Left renal cortex interstitium (tissue), 4 donors: Measurements from ENCODE around the gene CADM2. TPM values are rescaled to one million over a fixed set of nuclear protein-coding genes. Genes with fewer than 3 reads are reported as not detected.
"Not testable (repeated sequence)": the region's sequence is repeated elsewhere in the genome, so short reads cannot be mapped to it uniquely, and the experiment has no call there.

Experiments used
- DNase-seq, 4 donors: peaks; one replicate each; pipeline ENCODE4 v3.0.0-alpha.2; 2013; ENCODE audit warnings: low read depth in 4 of 4, low spot score in 2 of 4, missing footprints in 1 of 4
- polyA plus RNA-seq, 4 donors: library from polyadenylated mRNA; unstranded; fragments of 120-200 nt; gene quantifications; one replicate each; pipeline ENCODE4 v1.2.1, GENCODE V29; 2013; ENCODE audit not compliant: insufficient read length in 4 of 4

Gene CADM2
- polyA plus RNA-seq, 4 donors = 0.72 to 0.84 (median 0.81) TPM

DNA sequence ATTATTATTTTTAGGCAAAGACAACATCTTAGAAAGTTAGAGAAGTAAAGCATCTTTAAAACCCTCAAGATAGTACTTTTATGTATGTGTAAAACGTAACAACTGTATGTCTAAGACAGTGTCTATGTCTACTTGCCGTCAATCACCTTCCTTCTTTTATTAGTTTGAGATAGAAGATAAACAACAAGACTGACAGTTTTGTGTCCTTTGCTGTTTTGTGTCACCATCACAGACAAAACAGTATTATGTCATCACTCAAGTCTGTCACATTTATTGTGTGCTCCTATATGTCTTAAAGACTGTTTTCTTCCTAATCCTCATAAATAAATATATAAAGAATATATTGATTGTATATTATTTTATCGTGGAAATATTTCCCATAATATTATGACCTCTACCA lies 908.3 kb downstream of the CADM2 start:
- no peak for DNase-seq

DNA sequence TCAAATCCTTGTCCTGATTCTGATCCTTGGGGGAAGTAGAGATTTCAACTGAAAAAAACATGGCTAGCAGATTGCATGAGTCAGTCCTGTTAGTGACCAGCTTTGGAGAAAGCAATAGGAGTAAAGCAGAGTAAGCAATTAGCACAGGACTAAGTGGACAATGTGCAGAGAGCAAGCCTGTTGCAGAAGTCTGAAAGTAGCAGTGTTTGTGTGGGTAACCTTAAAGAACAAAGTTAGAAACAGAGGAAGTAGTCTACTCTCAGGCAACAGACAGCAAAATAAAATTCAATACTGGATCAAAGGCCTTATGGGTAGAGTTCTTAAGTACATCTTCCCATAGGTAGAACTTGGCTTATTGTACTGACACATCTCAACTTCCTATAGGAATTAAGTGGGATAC lies 916.8 kb downstream of the CADM2 start:
- DNase-seq = no peak

DNA sequence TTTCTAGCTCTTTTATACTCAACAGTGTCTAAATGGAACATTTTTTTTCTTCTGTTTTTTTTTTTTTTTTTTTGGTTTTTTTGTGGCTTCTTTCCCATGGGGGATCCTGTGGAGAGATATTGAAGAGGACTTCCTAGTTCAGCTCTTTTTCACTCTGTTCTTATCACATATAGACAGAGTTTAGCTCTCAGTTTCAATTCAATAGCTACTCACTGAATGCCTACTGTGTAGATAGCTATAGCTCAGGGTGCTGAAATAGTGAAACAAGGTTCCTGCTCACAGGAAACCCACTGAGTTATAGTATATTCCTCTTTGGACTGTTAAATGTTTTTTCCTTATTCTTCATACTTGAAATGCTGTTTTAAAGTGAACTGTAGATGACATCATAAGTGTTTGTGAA lies 918.8 kb downstream of the CADM2 start:
- DNase-seq = no peak

DNA sequence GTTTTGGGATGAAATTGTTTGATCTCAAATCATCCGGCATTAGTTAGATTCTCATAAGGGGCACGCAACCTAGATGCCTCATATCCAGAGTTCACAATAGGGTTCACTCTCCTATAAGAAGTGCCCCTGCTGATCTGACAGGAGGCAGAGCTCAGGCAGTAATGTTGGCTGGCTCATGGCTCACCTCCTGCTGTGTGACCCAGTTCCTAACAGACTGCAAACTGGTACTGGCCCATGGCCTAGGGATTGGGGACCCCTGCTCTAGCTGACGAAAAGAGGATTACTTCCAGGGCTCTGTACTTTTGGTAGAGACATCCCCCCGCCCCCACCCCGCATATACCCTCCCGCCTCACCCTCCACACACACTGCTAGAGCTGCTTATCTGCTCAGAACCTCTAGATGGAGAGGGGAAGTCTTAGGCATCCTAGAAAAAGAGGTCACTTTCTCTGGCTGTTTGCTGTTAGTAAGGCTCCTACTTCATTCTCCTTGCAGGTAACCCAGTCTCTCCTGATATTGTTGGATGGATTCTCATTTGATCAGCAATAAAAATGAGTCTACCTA lies 923.1 kb downstream of the CADM2 start:
- no peak for DNase-seq

DNA sequence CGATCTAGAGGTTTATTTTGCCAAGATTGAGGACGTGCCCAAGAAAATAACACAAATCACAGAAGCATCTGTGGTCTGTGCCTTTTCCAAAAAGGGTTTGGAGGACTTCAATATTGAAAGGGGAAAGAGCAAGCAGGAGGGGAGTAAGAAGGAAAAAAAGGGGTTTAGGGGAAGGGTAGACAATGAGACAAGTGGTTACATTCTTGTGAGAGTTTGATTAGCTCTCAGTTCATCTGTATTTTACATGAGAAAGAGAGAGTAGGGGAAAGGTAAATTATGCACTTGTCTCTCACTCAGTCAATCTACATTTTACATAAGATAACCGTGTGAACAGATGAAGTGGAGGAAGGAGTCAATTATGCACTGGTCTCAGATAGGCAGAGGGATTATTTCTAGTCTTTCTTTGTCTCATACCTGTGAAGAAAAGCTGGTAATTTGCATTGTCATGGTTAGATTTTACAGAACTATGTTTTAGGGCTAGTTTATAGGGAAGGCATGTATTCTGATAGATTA lies 931.3 kb downstream of the CADM2 start:
- no peak for DNase-seq

DNA sequence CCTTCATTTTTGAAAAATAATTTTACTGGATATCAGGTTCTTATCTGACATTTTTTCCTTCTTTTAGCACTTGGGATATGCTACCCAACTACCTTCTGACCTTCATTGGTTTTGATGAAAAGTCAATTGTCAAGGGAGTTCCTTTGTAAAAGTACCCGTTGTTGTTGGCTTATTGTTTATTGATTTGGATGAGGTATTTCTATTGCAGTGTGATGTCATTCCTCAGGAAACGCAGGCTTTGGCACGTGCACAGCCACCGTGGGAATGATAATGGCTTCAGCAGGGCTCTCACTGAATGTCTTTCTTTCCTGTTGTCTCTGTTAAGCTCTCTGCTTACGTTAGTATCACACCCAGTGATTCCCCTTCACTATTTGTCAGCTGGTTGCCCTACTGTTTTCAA lies 944.6 kb downstream of the CADM2 start:
- no peak for DNase-seq

DNA sequence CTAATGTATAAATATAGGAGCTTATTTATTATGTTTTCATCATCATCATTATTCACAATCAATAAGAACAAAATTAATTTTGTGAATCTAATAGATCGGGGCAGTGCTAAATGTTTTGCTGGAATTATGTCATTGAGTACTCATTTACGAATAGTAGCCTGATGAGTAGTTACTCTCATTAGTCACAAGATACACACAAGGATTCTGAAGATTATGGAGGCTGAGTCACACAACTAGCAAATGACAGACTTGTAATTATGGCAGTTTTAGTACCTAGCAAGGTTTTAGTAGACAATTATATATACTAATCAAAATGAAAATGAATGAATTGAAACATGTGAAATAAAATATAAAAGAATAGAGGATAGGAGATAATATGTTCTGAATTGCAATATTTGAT lies 954.2 kb downstream of the CADM2 start:
- no peak for DNase-seq

DNA sequence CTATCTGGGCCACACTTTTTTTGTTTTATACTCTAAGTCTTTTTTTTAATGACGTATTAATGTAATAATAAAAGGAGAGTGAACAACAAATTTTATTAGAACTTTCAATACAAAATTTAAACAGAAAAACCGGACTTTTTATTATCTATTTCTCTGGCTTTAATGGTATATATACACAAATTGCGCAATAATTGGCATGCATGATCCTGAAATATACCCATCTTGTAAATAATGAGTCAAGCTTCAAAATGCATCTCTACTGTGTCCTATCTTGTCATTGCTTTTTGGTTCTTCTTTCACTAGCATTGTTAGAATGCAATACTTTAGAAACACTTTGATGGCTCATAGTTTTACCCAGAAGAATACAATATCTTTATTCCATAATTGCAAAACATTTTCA lies 963.6 kb downstream of the CADM2 start:
- DNase-seq = no peak

DNA sequence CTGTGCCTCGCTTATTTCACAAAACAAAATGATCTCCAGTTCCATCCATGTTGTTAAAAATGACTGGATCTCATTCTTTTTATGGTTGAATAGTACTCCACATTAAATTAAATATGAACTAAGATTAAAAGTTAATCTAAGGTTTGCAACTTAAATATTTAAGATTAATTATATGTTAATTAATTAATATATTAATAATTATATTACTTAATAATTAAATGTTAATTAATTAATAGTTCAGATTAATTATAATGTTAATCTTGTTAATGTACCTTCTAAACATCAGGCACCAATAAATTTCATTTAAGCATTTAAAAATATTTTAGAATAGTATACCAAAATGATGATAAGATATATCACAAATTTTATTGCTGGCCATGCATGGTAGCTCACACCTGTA lies 971.9 kb downstream of the CADM2 start:
- DNase-seq = no peak

DNA sequence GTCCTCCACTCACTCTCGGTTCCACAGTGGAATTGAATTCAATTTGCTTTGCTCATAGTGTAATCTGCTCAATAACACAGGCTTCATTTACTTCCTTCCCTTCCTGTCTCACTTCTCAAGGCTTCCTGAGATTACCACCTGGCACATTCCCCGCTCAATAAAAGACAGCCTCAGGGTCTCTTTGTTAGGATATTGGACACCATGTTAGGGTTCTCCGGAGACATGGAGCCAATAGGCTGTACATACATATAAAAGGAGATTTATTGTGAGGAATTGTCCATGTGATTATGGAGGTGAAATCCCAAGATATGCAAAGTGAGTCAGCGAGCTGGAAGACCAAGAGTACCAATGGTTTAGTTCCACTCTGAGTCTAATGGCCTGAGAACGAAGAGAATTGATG lies 974.5 kb downstream of the CADM2 start:
- no peak for DNase-seq

DNA sequence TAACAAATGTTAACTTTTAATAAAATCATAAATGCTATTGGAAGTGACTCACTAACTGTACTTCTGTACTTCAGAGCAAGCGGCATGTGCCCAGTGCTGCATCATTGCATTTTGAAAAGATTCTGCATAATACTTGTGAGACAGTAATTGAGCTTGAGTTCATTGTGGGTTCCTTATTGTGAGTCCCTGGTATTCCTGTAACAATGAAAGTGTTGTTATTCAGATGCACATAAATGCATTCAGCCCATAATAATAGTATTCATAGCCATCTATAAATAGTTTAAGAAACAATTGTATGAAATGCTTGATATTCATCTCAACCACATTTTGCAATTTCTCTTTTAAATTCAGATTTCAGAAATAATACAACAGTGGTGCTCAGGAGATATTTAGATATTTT lies 976.4 kb downstream of the CADM2 start:
- no peak for DNase-seq

DNA sequence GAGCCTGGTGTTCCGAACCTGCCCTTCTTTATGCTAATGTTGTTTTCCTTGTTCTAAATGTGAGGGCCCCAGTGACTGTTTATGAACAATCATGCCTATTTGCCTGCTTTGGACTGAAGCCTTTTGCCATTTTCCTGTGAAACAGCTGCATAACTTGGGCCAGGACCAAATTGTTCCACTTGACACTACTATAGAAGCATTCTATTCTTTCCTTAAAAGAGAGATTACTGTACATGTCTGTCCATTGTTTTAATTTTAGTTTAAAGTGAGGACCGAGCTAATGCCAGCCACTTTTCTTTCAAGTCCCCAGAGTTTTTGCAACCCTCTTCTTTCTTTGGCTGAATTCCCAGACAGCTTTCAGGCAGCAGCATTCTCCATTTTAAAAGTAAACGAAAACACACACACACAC lies 980.3 kb downstream of the CADM2 start:
- no peak for DNase-seq

DNA sequence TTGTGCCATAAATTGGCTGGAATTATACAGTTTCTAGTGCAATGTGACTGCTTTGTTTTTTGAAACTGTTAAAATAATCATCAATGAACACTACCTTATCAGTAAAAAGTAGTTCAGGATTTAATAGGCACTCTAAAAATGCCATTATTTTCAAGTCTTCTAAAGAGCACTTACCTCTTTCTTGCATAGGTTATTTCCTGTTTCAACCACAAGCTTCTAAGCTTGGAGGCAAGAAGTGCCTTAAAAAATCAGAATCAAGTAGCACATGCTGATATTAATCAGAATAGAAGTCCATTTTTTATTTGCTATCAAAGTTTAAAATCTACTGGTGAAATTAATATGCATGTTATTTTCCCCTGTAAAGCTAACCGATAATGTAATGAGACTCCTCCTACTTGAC lies 991.6 kb downstream of the CADM2 start:
- DNase-seq = no peak

DNA sequence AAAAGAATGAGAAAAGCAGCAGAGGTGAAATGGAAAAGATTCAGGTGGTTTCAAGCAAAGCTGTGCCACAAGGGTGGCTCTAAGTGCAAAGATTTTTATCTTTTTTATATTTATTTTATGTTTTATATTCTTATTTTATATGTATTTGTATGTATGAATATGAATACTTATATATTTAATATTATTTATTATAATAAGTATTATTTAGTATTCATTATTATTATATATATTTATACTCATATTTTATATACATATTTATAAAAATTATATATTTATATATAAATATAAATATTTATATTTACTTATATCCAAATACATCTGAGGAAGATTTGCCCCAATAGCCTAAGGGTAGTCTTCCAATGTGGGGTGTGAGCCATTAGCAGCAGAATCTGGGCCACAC lies 1002.0 kb downstream of the CADM2 start:
- no peak for DNase-seq

DNA sequence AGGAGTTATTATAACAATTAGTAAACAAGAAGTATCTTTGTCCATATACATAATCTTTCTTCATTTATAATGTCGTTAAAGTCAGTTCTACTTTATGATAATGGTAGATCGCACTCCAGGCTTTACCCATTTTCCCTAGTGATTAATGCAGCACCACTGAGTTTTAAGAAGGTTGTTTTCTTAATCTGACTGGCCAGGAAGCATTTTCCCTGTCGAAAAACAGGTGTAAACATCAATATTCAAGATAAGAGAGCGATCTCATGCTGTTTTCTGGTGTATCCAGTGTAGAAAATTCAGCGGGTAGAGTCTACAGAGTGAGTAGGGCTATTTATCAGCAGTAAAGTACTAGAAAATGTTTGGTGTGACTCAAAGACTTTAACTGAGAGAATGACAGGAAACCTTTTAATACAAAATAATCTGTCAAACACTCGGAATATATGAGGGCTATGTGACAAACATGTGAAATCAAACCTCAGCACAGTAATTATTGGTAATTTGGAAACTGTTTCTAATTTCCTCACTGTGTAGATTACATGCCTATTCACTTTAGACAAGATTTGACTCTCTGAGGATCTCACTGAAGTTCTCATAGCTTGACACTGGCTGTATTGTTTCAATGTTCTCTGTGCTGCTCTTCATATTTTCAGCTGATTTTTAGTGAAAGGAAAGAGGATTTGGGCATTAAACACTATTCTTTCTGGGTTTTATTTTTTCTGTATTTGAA lies 1019.0 kb downstream of the CADM2 start:
- no peak for DNase-seq

DNA sequence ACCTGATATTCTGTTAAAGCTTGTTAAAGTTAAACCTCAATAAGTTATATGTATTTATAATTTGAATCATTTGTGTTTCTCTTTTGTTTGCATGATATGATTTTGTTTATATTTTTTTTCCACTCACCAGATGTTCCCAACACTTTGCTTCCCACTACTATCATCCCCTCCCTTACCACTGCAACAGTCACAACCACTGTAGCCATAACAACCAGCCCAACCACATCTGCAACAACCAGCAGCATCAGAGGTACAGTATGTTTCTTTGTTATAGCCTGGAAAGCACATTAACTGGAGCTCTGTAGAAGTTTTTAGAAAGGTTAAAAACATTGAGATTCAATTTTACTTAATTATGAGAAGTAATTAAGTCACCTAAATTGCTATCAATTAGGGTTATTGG lies 1020.2 kb downstream of the CADM2 start:
- DNase-seq = no peak

DNA sequence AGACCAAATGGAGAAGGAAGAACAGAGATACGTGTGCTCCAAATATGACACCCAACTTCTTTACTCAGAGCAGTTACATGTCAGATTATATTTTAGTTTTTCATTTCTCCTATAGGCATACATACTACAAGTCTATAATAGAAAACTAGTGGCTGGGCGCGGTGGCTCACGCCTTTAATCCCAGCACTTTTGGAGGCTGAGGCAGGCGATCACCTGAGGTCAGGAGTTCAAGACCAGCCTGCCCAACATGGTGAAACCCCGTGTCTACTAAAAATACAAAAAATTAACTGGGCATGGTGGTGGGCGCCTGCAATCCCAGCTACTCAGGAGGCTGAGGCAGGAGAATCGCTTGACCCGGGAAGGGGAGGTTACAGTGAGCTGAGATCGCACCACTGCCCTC lies 1030.8 kb downstream of the CADM2 start:
- not testable (repeated sequence) for DNase-seq

DNA sequence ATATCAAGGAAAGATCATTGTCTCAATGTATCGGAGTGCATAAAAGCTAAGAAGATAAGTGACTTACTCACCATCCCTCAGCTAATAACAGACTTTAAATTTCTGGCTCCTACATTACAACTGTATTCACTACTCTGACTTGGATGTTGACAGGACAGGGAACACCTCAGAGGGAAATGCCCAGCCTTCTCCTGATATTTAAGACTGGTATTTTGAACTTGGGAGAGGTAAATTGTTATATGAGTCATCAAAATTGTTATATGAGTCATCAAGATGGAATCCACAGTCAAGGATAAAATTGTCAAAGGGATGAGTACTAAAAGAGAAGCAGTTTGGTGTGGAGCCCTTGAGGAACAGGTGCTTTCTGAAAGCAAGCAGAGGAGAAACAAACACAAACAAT lies 1070.8 kb downstream of the CADM2 start:
- no peak for DNase-seq

DNA sequence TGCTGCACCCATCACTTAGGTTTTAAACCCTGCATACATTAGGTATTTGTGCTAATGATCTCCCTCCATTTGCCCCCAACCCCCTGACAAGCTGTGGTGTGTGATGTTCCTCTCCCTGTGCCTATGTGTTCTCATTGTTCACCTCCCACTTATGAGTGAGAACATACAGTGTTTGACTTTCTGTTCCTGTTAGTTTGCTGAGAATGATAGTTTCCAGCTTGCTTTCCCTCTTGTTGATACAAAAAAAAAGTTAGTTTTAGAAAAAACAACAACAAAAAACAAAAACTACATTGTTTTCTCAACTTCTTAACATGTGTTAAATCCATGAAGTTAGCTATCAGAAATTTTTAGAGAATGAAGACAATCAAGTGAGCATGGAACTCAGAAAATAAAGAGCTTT lies 1079.1 kb downstream of the CADM2 start:
- DNase-seq = no peak

DNA sequence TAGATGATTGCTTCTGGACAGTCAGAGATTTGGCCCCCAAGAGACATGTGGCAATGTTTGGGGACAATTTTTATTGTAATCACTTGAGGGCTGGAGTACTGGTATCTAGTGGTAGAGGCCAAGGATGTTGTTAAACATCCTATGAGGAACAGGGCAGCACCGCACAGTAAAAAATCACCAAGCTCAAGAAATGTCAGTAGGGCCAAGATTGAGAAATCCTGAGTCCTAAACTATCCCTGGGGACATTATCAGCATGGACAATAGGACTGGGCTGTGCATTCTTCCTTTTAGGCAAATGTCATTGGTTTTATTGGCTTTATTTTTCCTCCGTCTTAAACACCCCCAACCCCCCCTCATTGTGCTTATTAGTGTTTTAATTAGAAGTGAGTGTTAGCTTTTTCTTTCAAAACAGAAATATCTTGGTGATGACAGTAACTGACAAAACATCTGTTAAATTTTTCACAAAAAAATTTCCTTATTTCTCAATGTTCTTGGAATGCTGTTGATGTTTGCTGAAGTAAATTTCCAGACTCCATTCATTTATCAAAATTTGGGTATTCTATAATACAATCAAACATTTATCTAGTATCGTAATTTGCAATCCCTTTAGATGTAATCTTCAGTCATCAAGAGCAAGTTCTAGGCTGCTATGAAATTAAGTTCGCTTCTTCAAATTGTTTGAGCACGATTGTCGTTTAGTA lies 1087.8 kb downstream of the CADM2 start:
- no peak for DNase-seq

DNA sequence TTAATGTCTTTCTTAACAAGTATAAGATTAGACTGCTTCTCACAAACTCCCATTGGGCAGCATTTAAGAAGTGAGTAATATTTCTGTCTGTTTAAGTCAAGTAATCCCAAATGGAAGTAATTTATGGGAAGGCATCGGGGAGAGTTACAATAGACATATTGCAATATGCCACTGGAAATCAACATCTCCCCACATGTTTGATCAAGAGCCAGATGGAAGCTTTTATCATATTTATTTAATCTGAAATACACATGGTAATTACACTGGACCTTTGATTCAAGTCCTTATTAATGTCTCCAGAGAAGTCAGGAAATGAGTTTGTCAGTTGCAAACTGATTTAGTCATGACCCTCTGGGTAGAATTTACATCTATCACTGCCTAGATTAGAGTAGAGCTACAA lies 1088.4 kb downstream of the CADM2 start:
- DNase-seq = peak; percentile 18 to 35 (median 30)

DNA sequence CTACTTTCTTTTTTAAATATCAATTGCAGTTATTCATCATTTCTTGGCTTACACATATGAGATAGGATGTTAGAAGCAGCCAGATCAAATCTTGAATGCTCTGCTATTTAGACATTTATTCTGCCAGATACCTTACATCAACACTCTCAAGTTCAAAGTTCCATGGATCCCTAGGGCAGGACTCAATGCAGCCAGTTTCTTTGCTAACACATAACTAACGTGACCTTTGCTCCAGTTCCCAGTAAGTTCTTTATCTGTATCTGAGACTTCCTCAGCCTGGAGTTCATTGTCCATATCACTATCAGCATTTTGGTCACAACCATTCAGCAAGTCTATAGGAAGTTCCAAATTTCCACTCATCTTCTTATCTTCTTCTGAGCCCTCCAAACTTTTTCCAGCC lies 1092.3 kb downstream of the CADM2 start:
- no peak for DNase-seq
